GM18526 (cell line): ENCODE data around the gene ANXA3.

Experiments used
- POLR2A ChIP-seq: IDR thresholded peaks from 3 replicates; pipeline ENCODE4 v1.6.1; 2011; ENCODE audit not compliant: insufficient read length; ENCODE audit errors: extremely low read depth

ANXA3 gene

DNA sequence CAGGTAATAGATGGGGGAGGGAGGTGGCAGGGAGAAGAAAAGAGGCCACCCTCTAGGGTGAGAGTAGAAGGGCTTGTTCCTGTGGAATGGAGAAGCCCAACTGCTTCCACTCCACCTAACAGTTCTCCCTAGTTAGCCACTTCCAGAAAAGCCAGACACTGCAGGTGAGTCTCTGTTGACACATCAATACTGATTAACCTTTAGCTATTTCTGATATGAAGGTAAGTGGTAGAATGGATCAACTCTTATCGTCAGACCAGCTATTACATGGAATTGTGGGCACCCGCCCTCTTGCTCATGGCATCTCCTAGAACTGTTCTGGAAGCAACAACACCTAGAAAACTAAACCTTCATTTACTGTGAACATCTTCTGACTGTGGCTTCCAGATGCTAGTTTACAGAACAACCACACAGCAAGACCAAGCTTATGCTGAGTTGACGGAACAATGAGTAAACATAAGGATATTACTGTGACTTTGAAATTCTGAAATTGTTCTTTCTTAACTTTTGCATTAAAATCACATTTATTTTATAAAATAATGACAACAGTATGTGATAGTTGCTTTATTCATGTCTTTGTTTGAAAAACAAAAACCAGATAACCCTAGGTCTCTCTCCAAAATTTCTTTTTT lies 44.7 kb downstream of the ANXA3 start:
- TF ChIP-seq POLR2A: no peak

DNA sequence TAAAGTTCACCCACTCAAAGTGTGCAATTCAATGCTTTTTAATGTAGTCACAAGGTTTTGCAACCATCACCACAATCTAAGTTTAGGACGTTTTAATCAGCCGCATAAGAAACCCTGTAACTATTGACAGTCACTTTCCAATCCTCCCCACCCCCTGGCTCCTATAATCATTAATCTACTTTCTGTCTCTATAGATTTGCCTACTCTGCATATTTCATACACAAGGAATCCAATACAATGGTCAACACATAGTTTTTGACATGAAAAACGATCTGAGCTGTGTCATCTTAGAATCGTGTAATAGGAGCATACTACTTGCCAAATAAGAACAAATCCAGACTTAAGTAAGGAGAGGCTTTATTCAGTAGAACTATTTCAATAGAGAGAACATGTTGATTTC lies 47.6 kb downstream of the ANXA3 start:
- TF ChIP-seq POLR2A: no peak

DNA sequence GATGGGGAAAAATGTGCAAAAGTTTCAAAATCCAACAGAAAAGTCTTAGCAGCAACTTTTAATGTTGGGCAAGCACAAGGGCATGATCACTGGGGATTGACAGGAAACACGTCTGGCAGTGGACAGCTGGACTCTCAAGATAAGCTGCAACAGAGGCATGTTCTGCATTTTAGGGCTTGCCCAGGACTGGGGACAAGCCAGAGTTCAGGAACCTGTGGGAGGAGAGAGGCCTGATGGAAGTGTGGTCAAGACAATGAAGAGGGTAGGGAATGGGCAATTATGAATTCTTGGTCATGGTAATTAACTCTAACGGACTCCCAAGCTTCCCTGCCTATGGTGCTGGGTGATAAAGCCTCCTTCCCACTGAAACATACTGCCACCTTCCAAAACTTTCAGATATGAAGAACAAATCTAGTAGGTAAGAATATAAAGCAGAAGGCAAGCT lies 48.4 kb downstream of the ANXA3 start:
- TF ChIP-seq POLR2A: no peak

DNA sequence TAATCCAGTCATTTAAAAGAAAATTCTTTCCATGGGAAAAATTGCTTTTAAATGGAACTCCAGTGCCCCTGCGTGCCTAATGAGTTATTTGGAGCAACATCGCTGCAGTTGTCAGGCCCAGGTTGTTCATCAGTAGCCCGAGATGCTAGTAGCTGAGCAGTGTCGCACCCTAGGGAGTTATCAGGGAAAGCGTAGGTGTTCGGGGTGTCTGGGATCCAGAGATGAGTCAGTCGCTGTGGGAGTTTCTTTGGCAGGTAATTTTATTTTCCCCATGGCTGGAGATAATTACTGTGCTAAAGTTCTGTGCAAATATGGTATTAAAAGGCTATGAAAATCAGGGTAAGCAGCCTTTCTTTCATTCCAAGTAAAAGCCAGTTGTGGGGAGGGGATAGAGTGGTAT lies 49.4 kb downstream of the ANXA3 start:
- TF ChIP-seq POLR2A: no peak

DNA sequence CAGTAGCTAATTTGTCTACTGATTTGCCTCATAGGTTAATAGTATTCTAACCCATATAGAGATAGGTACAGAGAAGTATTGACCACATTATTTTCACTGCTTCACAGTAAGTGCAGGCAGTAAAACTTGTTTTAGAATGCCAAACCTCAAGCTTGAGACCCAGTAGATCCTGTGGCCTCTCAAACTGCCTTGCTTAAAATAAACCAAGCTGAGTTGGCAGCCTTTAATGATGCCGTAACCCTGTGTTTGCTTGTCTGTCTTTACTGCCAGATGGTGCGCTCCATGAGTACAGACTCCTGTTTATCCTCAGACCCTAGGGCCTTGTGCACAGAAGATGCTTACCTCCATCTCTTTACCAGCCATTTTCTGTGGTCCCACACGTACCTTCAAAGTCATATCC lies 50.8 kb downstream of the ANXA3 start:
- TF ChIP-seq POLR2A: no peak

GRCh38 chr4:78603384-78603783 lies 51.8 kb downstream of the ANXA3 start:
- no peak for TF ChIP-seq POLR2A

DNA sequence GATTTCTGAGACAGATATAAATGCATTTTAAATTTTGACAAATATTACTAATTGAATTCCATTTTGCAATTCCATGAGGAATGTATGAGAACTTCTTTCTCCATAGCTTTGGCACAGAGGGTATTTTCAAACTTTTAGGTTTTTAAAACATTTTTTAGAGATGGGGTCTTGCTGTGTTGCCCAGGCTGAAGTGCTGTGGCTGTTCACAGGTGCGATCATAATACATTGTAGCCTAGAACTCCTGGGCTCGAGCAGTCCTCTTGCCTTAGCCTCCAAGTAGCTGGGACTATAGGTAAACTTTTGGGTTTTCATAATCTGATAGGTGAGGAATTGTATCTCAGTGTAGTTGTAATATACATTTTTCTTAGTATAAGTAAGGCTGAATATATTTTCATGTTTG lies 53.4 kb downstream of the ANXA3 start:
- TF ChIP-seq POLR2A: no peak

DNA sequence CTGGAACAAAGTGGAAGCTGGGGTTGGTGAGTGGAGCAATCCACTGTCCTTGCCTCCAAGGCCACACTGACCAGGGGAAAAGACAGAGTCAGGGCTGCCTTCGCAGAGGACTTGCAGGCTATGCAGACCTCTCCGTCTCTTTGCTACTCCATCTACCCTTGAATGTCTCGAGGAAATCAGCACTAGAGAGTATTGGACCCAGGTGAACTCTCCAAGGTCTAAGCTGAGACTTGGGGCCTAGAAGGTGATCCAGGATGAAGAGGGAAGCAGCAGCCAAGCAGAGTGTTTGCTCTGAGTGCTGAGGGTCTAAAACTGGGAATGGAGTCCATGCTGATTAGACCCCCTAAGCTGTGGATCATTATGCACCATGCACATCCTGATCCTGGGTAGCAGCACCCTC lies 54.5 kb downstream of the ANXA3 start:
- no peak for TF ChIP-seq POLR2A

GRCh38 chr4:78606530-78607095 lies 55.0 kb downstream of the ANXA3 start:
- no peak for TF ChIP-seq POLR2A

- TF ChIP-seq POLR2A: no peak
These were observed 57.1 kb downstream of the ANXA3 start for GRCh38 chr4:78608684-78609083.

- TF ChIP-seq POLR2A: no peak
These were observed 58.0 kb downstream of the ANXA3 start for GRCh38 chr4:78609580-78609979.

DNA sequence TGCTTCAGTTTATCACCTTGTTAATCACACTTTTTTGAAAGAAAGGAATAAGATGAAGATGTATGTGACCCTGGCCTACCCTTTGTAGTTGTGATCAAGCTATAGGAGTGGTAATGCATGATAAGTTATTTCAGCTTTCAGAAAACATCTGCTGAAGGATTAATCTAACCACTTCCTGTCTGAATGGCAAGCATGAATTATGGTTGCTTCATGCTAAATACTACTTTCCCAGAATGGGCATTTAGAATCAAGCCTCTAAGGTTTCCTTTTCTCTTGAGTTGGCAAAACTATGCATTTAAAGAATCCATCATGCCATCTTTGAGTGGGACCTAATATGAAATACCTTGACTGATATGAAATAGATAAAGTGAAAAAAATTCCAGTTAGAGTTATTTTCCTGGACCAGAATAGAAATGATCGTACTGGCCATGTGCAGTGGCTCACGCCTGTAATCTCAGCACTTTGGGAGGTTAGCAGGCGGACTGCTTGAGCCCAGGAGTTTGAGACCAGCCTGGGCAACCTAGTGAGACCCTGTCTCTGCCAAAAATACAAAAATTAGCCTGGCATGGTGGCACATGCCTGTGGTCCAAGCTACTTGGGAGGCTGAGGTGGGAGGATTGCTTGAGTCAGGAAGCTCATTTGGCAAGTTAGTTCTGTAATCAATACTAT lies 59.1 kb downstream of the ANXA3 start:
- no peak for TF ChIP-seq POLR2A

GRCh38 chr4:78611215-78611558 lies 59.6 kb downstream of the ANXA3 start:
- no peak for TF ChIP-seq POLR2A

DNA sequence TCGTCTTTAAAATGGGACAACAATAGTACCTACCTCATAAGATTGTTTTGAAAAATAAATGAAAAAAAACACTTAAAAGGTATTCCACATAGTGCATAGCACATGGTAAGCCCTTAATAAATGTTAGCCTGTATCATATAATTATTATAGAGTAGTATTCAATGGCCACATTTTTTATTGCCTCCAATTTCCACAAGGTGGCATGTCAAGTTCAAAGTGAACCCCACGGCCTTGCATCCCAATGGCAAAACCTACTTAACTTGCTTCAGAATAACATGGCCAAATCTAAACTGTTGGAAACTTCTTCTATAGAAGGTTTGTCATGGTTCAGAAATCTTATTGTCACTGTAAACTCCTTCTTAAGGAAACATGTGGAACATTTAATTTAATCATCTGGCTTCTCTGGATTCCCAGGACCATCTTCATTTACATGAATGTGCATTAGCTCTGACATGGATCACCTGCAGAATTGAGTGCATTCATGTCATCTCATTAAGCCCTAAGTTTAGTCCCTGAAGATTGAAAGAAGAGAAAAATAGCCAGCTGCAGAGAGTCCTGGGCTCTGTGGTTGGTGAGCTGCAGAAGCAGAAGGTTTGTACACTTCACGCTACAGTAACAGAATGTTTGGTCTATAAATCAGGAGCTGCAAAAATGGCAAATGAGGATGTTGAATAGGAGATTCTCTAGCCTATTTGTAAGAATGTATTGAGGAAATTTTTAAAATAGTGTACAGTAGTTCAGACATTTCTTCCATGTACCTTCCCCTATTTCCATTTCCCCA lies 61.0 kb downstream of the ANXA3 start:
- TF ChIP-seq POLR2A: no peak

GRCh38 chr4:78613522-78614321 lies 62.2 kb downstream of the ANXA3 start:
- TF ChIP-seq POLR2A: no peak

GRCh38 chr4:78616046-78616498 lies 64.5 kb downstream of the ANXA3 start:
- TF ChIP-seq POLR2A: no peak

DNA sequence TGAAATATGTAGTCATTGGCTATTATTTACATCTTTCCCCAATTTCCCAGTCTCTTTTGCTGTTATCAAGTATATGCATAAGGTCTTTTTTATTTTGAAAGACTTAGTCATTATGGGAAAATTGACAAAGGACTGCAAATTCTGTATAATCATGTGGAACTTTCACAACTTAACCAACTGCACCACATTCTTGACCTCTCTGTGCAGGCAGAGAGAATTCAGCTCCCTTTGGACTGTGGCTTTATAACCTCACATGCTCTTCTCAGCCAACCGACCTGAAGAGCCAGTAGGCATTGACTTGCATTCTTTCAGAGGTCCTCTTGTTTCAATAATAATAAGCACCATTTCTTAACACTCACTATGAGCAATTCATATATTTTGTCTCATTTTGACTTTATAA lies 66.9 kb downstream of the ANXA3 start:
- TF ChIP-seq POLR2A: no peak
